Measurements from ENCODE around the gene LDAH.

Gene LDAH

DNA sequence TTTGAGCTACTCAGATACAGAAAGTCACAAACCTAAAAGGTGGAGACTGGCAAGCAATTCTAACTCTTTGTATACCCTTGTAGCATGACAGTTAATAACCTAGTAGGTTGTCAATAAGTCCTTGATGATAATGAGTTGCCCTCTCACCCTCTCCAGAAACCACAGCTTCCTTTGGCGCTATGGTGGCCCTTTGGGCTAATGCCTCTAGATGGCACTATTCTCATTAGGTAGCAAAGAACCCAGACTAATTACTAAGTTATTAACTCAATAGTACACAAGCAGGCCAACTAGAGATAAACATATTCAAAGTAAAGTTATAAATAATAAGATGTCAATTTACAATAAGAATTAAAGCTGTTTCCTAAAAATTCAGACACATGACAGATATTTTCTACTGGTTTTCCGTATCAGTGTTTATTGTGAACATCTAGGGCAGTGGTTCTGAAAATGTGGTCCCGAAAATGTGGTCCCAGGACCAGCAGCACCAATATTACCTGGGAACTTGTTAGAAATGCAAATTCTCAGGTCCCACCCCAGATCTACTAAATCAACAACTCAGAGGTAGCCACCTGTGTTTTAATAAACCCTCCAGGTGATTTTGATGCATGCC, 41.1 kb downstream of the LDAH start:
- DNase-seq (ENCODE audit: low read depth in 2 of 2, low spot score in 1 of 2) = no peak

DNA sequence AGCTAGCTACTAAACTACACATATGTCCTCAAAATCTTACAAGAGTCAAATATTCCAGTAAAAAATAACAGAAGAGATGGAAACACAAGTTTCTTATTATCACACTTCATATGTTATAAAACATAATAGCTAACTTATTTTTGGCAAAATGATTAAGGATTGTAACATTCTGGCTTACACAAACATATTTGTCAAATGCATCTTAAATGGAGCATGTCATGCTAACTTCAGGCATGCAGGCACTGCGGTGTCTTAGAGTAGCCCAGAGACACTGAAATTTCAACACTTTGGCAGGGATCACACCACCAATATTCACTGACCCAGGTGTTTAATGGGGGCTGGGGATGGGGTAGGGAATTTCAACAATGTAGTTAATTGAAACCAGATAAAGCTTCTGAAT, 51.6 kb downstream of the LDAH start:
- no peak for DNase-seq (ENCODE audit: low read depth in 2 of 2, low spot score in 1 of 2)

DNA sequence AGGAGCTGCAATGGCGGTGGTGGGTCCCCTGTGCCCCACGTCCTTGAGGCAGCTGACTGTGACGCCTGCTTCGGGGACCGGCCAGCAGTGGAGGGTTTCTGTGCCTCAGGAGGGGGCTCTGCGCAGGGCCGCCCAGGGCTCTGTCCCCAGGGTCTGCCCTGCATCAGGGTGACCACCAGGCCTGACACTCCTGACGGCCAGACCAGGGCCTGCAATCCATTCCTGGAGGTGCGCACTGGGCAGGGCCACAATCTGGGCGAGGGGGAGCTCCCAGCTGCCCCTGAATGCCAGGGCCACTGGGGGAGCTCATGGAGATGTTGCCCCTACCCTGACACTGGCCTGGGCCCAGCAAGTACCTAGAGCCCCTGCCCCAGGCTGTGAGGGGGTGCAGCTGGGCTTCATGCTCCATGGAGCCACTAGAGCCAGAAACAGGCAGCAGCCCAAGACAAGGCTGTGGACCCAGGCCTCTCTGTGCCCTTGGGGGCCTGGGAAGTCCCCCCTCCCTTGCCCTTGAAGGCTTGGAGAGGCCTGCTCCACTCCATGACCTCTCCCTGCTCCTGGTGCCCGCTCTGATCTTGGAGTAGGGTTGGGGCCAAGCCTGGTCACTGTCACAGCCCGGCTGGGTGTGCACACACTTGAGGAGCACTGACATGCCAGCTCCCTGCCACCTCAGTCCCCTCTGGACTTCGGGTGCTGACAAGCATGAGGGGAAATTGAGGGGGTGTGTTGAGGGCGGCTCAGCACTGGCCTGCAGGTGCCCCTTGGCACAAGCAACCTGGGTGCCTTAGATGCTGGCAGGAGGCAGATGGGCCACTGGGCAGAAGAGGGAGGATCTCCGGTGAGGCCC, 55.9 kb downstream of the LDAH start:
- no peak for DNase-seq (ENCODE audit: low read depth in 2 of 2, low spot score in 1 of 2)

DNA sequence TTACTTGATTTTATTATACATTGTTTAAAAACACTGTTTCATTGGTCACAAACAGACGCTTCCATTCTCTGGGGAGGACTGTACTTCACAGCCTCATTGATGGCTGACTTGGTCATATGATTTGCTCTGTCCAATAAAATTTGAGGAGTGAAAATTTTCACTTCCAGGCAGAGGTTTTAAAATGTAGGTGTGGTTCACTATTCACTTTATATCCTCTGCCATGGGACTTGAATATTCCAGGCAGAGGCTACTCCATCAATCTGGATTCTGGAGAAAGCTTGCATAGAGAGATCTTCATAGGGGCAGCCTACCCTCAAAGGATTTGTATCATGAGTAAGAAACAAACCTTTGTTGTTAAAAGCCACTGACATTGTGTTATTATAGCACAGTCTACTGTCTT, 56.7 kb downstream of the LDAH start:
- no peak for DNase-seq (ENCODE audit: low read depth in 2 of 2, low spot score in 1 of 2)

DNA sequence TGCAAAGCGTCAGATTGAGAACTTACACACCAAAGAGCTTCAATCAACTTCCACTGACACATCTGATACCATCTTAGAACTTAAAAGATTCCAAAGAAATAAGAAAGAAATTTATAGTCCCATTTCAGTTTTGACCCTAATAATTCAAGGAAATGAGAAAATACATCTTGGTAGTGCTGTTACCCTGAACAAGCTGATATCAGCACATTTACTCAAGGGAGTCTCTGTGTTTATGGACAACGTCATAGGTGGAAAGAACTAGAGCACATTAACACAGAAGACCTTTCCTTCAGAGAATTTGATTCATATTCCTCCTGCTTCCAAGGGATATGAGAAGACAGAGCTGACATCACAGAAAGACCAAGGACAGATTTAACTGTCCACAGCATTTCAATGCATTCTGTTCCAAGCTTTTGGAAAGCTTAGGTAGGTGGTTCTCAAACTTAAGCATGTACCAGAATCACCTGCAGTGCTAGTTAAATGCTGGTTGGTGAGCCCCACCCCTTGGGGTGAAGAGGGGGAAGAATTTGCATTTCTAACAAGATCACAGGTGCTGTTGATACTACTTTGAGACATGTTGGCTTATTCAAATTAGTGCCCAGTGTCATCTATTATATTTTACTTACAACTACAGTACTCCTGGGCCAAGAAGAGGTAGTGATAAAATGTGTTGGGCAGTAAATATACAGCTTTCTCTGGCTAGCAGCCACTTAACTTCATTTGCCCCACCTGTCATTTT, 59.8 kb downstream of the LDAH start:
- DNase-seq (ENCODE audit: low read depth in 2 of 2, low spot score in 1 of 2) = no peak

DNA sequence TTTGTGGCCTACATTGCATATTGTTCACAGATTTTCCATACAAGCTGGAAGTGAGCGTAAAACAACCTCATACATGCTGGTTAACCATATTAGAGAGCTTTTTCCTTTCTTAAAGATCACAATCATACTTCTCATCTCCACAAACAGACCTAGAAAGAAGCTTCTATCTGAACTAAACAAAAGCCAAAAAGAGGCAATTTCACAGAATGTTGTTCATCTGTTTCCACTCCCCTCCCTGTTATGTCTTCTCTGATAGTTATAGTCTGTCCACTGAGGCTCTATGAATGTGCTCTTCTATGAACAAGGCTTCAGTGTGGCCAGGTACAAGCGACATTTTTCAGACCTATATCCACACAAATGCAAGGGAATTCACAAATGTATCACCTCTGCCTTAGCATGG, 63.4 kb downstream of the LDAH start:
- no peak for DNase-seq (ENCODE audit: low read depth in 2 of 2, low spot score in 1 of 2)

DNA sequence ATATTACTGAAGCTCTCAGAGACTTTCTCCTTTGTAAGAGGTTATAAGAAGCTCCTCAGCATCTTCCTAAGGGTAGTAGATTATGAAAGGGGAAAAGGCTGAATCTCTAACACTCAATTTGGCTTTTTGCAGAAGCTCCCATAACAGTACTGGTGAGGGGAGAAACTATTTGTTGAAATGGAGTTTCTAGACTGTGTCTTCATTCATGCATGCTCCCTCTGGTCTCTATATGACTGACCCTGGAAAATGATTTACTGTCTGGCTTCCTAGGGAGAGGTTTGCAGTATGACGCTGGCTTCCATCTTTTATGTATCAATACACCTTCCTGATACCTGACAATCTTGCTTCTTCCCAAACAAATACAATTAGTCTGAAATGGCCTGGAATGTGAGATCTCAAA, 63.9 kb downstream of the LDAH start:
- no peak for DNase-seq (ENCODE audit: low read depth in 2 of 2, low spot score in 1 of 2)

DNA sequence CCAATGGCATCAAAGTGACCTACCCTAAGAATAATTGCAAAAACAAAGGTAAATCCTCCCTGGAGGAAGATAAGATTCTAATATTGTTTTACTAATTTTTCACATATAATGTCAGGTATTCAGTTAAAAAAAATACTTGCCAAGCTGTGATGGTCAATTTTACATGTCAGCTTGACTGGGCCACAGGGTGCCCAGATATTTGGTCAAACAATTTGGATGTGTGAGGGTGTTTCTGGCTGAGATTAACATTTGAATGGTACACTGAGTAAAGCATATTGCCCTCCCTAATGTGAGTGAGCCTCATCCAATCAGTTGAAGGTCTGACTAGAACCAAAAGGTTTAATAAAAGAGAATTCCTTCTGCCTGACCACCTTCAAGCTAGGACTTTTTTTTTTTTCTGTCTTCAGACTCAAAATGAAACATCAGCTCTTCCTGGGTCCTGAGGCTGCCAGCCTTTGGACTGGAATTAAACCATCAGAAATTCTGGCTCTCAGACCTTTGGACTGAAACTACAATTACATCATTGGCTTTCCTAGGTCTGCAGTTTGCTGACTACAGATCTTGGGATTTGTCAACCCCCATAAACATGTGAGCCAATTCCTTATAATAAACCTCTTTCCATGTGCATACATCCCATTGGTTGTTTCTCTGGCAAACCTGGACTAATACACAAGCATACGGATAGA, 65.4 kb downstream of the LDAH start:
- DNase-seq (ENCODE audit: low read depth in 2 of 2, low spot score in 1 of 2) = no peak

DNA sequence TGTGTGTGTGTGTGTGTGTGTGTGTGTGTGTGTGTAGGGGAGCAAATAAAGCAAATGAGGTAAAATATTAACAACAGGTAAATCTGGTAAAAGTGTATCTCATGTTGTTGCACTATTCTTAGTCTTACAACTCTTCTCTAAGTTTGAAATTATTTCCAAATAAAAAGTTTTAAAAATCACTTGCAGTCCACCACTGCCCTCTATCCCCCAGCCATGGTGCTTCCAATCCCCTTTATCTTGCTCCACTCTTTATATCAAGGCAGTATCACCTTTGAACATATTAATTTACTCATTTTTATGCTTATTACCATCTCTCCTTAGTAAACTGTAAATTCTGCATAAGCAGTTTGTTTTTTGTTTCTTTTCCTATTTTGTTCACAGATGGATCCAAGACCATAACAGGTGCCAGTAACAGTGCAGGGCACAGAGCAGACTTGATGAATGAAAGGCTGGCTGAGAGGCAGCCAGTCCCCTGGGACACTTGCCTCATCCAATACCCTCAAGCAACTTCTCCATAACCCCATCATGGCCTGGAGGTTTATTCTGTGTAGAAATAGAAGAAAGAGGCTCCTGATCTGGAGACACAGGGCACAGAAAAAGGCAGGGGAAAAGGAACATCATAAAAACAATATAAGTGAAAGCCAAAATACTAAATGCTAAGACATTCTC, 67.6 kb downstream of the LDAH start:
- no peak for DNase-seq (ENCODE audit: low read depth in 2 of 2, low spot score in 1 of 2)

DNA sequence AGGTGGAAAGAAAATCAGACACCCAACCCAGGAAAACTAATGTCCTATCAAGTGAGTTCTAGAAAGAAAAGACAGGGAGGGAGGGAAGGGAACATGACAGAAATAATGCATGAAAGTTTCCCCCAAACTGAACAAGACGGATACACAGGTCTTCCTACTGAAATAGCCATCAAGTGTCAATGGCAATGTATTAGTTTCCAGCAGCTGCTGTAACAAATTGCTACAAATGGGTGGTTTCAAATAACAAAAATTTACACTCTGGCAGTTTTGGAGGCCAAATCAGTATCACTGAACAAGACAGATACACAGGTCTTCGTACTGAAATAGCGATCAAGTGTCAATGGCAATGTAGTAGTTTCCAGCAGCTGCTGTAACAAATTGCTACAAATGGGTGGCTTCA, 70.6 kb downstream of the LDAH start:
- no peak for DNase-seq (ENCODE audit: low read depth in 2 of 2, low spot score in 1 of 2)

DNA sequence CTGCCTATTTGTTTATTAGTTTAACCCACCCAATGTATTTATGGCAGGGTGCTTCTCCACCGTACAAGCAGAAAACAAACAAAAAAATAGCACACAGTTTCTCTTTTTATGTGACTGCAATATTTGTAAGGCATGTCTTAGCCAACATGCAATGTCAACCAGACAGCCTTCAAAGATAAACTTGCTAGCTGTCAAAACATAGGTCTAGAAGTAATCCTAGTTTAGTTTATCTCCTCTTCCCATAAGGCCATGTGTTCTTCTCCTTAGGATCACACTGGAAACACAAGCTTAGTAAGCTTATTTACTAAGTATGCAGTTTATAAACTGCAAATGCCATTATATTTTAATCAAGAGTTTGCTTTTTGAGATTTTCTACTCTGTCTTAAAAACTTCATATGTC, 75.6 kb downstream of the LDAH start:
- DNase-seq (ENCODE audit: low read depth in 2 of 2, low spot score in 1 of 2) = no peak

DNA sequence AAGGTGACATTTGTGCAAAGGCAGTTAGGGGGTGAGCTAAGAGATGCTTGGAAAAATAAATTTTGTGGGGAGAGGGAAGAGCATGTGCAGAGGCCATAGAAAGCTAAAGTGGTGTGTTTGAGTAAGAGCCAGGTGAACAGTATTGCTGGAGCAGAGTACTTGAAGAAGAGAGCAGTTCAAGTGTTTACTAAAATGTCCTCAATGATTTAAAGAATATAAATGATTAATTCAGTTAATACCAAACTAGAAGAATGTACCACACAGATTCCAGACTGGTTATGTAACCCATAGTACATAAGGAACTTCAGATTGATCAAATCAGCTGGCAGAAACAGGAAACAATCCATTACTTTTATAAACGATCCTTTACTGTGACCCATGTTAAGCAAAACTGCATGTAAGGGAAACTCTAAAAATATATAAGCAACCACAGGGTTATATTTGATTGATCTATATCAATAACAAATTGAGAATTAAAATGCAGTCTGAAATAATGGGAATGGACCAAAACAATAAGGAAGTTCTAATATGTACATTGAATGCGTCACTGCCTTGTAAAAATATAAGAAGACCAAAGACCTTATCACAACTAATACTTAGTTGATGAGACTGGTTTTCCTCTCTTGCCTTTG, 76.9 kb downstream of the LDAH start:
- no peak for DNase-seq (ENCODE audit: low read depth in 2 of 2, low spot score in 1 of 2)

DNA sequence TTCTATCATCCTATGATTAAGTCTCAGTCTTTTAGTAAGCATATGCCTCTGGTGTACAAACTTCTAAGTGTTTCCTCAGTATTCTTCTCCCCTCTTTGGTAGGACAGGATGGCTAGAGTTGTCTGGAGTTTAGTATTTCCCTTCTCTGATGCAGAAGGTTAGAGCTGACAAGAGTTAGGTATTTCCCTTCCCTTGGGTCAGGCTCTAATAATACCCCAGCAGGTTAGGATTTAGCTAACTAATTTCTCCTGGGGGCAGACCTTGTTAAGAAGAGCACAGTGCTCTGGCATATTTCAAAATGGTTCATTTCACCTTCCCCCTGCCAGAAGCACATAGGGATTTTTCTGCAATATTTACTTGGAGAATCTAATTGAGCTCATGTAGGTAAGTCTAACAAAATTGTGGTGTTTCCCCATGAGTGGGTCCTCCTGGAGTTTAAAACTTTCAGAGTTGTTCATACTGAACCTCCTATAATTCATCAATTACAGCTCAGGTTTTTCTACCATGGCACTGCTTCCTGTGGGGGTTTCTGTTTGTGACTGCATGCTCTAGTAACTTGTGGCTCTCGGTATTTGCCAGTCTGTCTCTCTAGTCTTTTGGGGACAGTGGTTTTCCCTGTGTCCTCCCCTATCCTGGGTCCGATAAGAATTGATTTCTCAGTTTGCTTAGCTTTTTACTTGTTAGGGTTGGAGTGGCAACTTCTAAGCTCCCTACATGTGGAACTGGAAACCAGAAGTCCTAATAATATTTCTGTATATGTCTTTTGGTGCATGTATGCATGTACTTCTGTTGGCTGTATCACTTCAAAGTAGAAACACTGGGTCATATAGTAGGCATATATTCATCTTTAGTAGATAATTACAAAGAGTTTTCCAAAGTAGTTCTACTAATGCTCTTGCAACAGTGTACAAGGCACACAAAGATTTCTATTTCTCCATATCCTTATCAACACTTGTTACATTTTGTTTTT, 78.2 kb downstream of the LDAH start:
- no peak for DNase-seq (ENCODE audit: low read depth in 2 of 2, low spot score in 1 of 2)

DNA sequence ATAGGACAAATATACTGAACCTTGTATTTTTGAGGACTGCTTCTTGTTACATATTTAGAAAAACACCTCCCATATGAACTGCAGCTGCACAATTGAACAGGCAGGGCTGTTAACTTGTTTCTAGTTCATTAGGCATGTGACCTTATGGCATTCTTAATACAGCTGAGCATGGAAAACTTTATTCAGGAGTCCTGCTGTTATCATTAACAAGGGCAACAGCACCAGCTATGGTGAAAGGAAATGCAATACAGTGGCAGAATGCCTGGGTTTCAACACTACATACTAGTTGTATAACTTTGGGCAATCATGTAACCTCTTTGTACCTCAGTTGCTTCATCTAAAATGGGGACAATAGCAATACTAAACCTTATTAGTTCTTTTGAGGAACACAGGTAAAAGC, 84.1 kb downstream of the LDAH start:
- DNase-seq (ENCODE audit: low read depth in 2 of 2, low spot score in 1 of 2) = no peak

DNA sequence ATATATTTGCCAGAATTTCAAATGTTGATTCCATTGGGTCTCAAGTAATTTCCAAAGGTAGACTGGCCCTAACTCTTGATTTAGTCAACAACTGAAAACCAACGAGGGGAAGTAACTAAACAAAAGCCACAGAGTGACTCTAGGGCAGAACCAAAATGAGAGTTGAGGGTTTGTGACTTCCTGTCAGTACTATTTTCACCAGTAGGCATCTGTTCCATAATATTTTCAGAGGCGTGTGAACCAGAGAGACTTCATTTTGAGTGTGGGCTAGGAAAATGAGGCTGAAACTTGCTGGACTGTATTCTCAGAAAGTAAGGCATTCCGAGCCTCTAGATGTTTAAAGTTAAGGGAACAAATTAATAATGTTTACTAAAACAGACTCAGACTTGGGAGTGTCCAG, 85.4 kb downstream of the LDAH start:
- no peak for DNase-seq (ENCODE audit: low read depth in 2 of 2, low spot score in 1 of 2)

DNA sequence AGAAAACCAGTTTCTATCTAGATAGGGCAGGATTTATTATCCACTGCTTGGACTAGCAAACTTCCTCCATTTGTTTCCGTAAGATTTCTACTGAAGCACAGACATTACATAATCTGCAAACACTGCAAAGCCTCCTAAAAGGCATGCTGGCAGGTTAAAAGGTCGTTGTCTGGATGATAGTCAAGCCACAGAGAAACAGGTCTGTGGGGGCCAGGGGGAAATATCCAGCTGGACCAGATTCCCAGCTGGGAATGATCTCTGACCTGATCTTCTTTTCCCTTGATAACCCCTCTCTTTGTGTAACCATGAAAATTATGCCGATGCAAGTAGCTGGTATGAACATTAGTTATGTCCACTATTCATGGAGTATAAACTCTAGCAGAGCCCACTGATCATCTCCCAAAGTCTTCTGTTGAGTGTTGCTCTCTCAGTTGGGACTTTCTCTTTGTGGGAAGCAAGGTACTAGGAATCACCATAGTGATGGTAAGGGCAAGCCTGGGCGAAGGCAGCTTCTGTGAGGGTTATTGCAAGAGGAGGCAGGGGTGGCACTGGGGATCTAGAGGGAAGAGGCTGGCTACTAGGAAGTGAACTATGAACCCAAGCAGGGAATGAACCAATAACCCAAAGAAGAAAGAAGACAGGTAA, 94.7 kb downstream of the LDAH start:
- DNase-seq (ENCODE audit: low read depth in 2 of 2, low spot score in 1 of 2) = no peak

DNA sequence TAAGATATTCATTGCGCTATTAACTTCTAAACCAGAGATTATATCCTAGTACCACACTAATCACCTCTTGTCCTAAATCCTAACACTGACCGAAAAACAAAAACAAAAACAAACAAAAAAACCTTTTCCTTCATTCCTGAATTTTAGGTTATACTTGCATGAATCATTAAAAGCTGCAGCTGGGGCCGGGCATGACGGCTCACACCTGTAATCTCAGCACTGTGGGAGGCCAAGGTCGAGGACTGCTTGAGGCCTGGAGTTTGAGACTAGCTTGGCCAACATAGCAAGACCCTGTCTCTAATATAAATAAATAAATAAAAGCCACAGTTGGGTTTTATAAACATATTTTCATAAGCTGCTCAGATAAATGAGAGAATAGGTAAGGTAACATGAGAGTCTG, 96.0 kb downstream of the LDAH start:
- DNase-seq (ENCODE audit: low read depth in 2 of 2, low spot score in 1 of 2) = no peak

DNA sequence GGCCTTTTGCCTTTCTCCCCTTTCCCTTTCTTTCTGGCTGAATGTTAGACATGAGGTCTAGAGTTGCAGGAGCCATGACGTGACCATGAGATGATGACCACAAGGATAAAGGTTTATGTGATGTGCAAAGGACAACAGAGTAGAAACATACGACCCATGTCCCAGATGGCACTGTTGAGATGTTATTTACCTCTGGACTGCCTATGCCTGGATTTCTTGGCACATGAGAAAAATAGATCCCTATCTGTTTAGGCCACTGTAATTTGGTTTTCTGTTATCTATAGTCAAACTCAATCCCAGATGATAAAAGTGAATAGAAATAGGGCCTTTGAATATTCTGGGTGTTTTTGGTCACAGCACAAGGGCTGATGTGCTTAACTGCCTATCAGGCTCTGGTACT, 97.1 kb downstream of the LDAH start:
- DNase-seq (ENCODE audit: low read depth in 2 of 2, low spot score in 1 of 2) = no peak

DNA sequence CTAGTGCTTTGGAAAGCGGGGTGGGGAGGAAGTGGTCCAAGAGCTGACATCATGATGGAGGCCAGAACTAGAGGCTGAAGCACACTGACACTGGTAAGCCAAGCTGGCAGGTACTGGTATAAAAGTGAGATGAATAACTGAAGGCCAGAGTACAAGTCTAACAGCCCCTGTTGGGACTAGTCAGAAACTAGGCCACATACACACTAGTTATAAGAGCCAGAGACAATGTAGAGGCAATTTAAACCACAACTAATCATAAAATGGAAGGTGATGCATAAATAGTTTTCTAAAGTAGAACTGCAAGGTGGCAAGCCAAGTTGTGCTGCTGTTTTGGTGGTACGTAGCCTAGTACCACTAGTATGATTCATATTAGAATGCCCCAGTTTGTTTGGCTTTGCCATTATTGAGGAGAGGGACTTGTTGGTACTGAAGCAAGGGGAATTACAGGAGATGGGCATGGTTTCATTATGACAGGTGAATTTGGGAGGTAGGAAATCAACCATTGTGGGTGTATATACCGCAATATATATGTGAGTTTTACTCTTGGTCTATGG, 98.3 kb downstream of the LDAH start:
- DNase-seq (ENCODE audit: low read depth in 2 of 2, low spot score in 1 of 2) = no peak

Measured in stimulated activated CD8-positive, alpha-beta memory T cell treated with anti-CD3 and anti-CD28 coated beads, Interleukin-4, amount 100 ng/mL, for 4 hours (primary cell).